GM10847 (cell line): ENCODE data around the gene HOOK1.

ENCODE experiments used
- POLR2A ChIP-seq: IDR thresholded peaks from 2 replicates; pipeline ENCODE4 v1.6.1; 2011; ENCODE audit not compliant: insufficient read length; ENCODE audit errors: extremely low read depth

Gene HOOK1

DNA sequence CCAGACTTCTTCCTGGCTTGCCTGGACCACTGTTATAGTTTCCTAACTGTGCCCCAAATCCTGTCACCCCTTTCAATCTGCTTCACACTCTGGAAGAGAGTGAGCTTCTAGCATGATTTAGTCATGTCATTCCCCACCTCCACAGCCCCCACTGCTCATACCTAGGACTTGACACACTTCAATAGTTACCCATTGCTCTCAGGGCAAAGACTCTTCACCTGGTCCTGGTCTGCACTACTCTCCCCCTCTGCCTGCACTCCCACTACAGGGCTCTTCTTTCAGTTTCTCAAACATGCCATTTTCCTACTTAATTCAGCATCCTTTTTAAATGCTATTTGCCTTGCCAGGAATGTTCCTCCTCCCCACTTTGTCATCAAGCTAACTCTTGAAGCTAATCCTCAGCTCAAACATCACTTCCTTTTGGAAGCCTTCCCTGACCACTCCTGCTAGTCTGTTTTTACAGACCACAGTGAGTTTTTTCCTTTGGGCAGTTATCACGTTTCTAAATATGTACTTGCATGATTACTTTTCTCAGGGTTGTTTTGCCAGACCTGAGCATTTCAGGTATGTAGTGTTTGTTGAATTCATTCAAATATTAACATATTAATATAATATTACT lies 87.1 kb downstream of the HOOK1 start:
- no peak for TF ChIP-seq POLR2A

DNA sequence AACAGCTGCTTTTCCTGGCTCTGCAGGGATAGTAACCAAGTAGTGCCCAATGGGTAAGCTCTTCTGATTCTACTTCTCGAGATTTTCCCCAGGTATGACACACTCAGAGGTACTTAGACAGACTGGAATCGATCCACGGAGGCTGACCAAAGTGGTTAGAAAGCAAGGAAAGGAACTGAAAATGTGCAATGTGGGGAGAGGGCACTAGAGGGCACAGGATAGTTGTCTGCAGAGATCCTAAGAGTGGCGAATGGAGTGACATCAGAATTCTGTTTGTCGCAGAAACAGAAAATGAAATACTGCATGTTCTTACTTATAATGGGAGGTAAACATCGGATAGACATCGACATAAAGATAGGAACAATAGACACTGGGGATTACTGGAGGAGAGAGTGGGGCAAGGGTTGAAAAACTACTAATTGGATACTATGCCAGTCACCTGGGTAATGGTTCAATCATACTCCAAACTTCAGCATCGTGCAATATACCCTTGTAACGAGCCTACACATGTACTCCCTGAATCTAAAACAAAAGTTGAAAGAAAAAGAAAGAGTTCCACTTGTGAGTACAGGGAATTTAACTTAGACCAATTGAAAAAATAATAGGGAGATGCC lies 88.5 kb downstream of the HOOK1 start:
- no peak for TF ChIP-seq POLR2A

DNA sequence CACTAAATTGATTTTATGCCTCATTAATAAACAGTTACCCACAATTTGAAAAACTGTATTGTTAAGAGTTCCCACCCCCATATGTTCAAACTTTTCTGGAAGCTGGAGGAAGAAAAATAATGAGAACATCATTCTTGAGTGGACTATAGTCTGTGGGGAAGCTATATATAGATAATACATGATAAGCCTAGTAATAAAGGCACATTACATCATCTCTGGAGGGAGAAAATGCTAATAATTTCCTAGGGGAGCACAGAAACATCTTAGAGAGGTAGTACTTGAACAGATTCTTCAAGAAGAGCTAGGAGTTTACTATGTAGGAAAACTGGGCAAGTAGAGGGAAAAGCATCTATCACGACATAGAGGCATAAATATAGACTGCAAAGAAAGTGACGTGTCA lies 92.2 kb downstream of the HOOK1 start:
- TF ChIP-seq POLR2A: no peak

DNA sequence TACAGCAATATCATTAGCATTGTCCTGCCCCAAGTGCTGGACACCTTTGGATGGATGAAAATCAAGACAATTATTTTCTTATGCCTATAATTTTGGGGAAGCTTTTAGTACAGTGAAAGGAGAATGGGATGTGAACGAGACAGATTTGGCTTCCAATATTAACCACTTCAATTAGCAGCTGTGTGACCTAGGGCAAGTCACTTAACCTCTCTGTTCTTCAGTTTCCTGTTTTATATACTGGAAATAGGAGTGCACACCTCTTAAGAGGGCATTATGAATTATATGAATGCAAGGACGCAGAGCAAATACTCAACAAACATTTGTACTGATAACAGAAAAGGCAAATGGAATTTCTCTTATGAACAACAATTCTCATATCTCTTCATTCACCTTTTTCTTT lies 93.3 kb downstream of the HOOK1 start:
- TF ChIP-seq POLR2A: no peak

DNA sequence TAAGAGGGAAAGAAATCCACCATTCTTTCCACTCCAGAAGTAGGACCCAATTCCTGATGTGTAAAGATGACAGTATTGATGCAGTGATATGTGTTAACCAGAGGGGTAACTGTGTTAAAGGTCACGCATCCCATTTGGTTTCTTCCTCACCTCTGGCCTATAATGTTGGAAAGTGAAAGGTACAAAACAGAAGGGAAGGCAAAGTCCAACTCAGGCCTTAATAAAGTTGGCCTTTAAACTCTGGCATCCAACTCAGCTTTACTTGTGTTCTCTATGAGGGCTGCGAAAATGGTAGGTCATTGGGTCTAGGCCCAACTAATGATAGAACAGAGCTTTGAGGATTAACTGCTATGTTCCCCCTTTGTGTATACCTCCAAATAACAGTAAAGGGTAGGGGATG lies 93.9 kb downstream of the HOOK1 start:
- no peak for TF ChIP-seq POLR2A

DNA sequence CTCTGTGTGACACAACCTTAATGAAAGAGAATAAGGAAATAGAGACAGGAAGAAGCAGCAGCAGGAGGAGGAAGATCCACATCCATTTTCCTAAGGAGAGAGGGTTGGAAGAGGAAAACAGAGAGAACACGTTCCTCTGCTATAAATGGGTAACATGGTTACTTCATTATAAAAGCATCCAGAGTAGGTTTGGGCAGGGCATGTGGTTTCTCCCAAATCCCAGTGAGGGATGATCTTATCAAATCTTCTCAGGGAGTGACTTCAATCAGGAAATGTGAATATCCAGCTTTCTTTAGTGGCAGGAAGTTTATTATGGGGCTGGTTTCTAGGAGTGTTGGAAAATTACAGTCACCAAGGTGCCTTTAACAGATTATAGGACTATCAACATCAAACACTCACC lies 100.8 kb downstream of the HOOK1 start:
- no peak for TF ChIP-seq POLR2A

DNA sequence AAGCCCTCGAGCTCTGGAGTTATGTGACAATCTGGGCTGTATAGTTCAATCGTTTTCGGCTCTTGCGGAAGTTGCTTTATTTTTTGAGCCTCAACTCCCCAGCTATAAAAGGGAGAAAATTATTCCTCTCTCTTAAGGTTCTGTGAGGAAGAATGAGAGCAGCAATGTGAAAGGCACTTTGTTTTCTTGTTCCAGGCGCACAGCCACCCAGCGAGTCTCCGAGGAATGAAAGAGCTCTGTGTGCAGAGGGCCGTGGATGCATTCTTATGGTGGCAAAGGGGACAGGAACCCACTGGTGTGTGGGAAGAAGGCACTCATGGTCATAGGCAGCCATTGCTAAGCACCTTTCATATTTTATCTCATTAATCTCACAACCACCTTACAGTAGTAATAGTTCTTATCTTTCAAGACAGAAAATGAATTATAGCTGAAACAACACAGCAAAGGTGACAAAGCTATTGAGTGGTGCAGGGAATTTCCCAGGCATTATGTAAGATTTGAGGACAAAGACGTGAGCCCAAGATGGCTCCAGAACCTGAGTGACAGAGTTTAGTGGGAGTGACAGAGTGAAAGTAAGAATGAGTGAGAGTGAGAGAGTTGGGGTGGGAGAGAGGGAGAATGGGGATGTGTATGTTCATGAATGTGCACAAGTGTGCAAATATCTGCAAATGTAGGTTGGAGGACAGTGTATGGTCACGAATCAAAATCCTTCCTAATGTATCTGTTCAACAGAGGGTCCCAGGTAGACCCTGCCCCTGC lies 102.5 kb downstream of the HOOK1 start:
- TF ChIP-seq POLR2A: no peak

GRCh38 chr1:59917785-59918180 lies 103.0 kb downstream of the HOOK1 start:
- no peak for TF ChIP-seq POLR2A

DNA sequence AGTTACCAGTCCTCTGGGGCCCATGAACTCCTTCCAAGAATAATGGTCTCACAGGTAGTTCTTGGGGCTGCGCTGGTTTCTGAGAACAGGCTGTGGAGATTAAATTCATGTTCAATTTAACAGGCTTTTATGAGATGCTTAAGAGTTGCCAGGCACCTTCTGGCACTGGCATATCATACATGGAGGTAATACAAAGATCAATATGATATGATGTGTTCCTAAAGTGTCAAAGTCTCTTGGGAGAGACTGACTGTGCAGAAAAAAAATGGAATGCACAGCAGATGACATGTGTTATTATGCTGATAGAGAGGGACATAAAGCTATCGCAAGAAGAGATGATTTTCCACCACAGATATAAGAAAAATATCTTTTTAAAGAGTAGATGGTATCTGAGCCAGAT lies 105.0 kb downstream of the HOOK1 start:
- no peak for TF ChIP-seq POLR2A

GRCh38 chr1:59924653-59925052 lies 109.9 kb downstream of the HOOK1 start:
- no peak for TF ChIP-seq POLR2A
